GM04504 (cell line): ENCODE results near the gene CRAT.

Experiments used
- DNase-seq: peaks from one replicate; pipeline ENCODE4 v3.0.0-alpha.2; 2012; ENCODE audit warnings: low read depth

CRAT gene

GRCh38 chr9:129089246-129089645 lies 21.3 kb downstream of the CRAT start:
- DNase-seq = no peak

GRCh38 chr9:129084087-129084486 lies 26.5 kb downstream of the CRAT start:
- no peak for DNase-seq

GRCh38 chr9:129081388-129081904 lies 29.1 kb downstream of the CRAT start:
- DNase-seq = no peak

- peak; percentile 99 for DNase-seq
Measured at GRCh38 chr9:129080601-129081387, 29.8 kb downstream of the CRAT start, which contains the start of gene DOLPP1. Gene DOLPP1, plus strand, starts transcription at chr9:129081111. Its CDS starts 21 bp downstream, at chr9:129081132.

- DNase-seq = no peak
Measured at GRCh38 chr9:129080298-129080600, 30.3 kb downstream of the CRAT start.

- DNase-seq = no peak
Measured at GRCh38 chr9:129079829-129080228, 30.8 kb downstream of the CRAT start.

GRCh38 chr9:129078691-129079503 lies 31.7 kb downstream of the CRAT start:
- DNase-seq = no peak

GRCh38 chr9:129077236-129077635 lies 33.4 kb downstream of the CRAT start:
- DNase-seq = no peak

- DNase-seq = no peak
Measured at GRCh38 chr9:129076640-129077037, 34.0 kb downstream of the CRAT start.

- no peak for DNase-seq
Measured at GRCh38 chr9:129075996-129076639, 34.5 kb downstream of the CRAT start.

GRCh38 chr9:129074106-129074505 lies 36.5 kb downstream of the CRAT start:
- DNase-seq = no peak

GRCh38 chr9:129073404-129073803 lies 37.2 kb downstream of the CRAT start:
- no peak for DNase-seq

GRCh38 chr9:129072171-129072570 lies 38.4 kb downstream of the CRAT start:
- DNase-seq = no peak

- DNase-seq = no peak
Measured at GRCh38 chr9:129071526-129072126, 39.0 kb downstream of the CRAT start.

- no peak for DNase-seq
Measured at GRCh38 chr9:129070696-129071525, 39.7 kb downstream of the CRAT start.

GRCh38 chr9:129069862-129070641 lies 40.5 kb downstream of the CRAT start:
- DNase-seq = no peak

- no peak for DNase-seq
Measured at GRCh38 chr9:129068990-129069861, 41.4 kb downstream of the CRAT start.

GRCh38 chr9:129068110-129068509 lies 42.5 kb downstream of the CRAT start:
- no peak for DNase-seq

GRCh38 chr9:129064499-129064908 lies 46.1 kb downstream of the CRAT start:
- no peak for DNase-seq
